Activated naive CD4-positive, alpha-beta T cell treated with anti-CD3 and anti-CD28 coated beads, Interleukin-2, amount 50 U/mL, for 72 hours (primary cell): ENCODE results near the gene CACTIN. TPM values are rescaled to one million over a fixed set of nuclear protein-coding genes. Genes with fewer than 3 reads are reported as not detected.
"Not testable (repeated sequence)": the region's sequence is repeated elsewhere in the genome, so short reads cannot be mapped to it uniquely, and the experiment has no call there.

ENCODE experiments used
- ATAC-seq, 2 donors: fragments of 150-1000 bp; cut with Tn5 transposase; 2 replicates each; pipeline ENCODE4 v1.10.0; 2021; ENCODE audit warnings: mild to moderate bottlenecking in 2 of 2, moderate library complexity in 2 of 2
- DNase-seq, 2 donors: peaks; one replicate each; pipeline ENCODE4 v3.0.0; 2021 to 2022; ENCODE audit warnings: low spot score in 2 of 2
- H3K27ac Mint-ChIP-seq, 2 donors: one replicate each; pipeline ENCODE4 v1.8.0; 2022; ENCODE audit warnings: mild to moderate bottlenecking in 2 of 2, mixed read lengths in 2 of 2
- H3K36me3 Mint-ChIP-seq, 2 donors: one replicate each; pipeline ENCODE4 v1.8.0; 2022; ENCODE audit warnings: mixed read lengths in 2 of 2
- H3K9me3 Mint-ChIP-seq, 2 donors: one replicate each; pipeline ENCODE4 v1.8.0; 2022; ENCODE audit warnings: mixed read lengths in 2 of 2
- total RNA-seq, 2 donors: library from RNA; stranded (reverse); gene quantifications; one replicate each; pipeline ENCODE4 v1.2.3, GENCODE V29; 2022

Gene CACTIN
- total RNA-seq, 2 donors from 2014 or later: 26.0 to 34.2 TPM

- DNase-seq (no peak), ATAC-seq (no peak)
- Mint-ChIP-seq H3K36me3 (no peaks in the 10 kb centered on the region), H3K27ac (peak overlapping the region in 1 of 2 donors; percentile 68), H3K9me3 (no peaks in the 10 kb centered on the region)
These were observed 12.9 kb upstream of the CACTIN start for GRCh38 chr19:3639479-3639878.

GRCh38 chr19:3638208-3639193, 11.9 kb upstream of the CACTIN start:
- DNase-seq (no peak), ATAC-seq (no peak)
- H3K9me3 Mint-ChIP-seq: no peaks in the 10 kb centered on the region
- H3K27ac Mint-ChIP-seq: peak overlapping the region in 1 of 2 donors; percentile 53
- no peaks in the 10 kb centered on the region for H3K36me3 Mint-ChIP-seq

- Mint-ChIP-seq H3K36me3 (no peaks in the 10 kb centered on the region), H3K27ac (no peak overlapping the region), H3K9me3 (no peaks in the 10 kb centered on the region)
- DNase-seq (no peak), ATAC-seq (no peak)
These were observed 11.0 kb upstream of the CACTIN start for GRCh38 chr19:3637621-3638020.

GRCh38 chr19:3636962-3637361, 10.4 kb upstream of the CACTIN start:
- Mint-ChIP-seq H3K27ac (no peak overlapping the region), H3K9me3 (no peaks in the 10 kb centered on the region), H3K36me3 (no peaks in the 10 kb centered on the region)
- DNase-seq: no peak
- ATAC-seq: no peak

GRCh38 chr19:3636506-3636905, 9.9 kb upstream of the CACTIN start:
- no peak for DNase-seq
- Mint-ChIP-seq H3K36me3 (no peaks in the 10 kb centered on the region), H3K27ac (no peak overlapping the region), H3K9me3 (no peaks in the 10 kb centered on the region)
- ATAC-seq: no peak

GRCh38 chr19:3634496-3635045, 8.0 kb upstream of the CACTIN start:
- no peaks in the 10 kb centered on the region for H3K9me3 Mint-ChIP-seq
- DNase-seq: no peak
- H3K36me3 Mint-ChIP-seq: no peaks in the 10 kb centered on the region
- H3K27ac Mint-ChIP-seq: peak overlapping the region; percentile 10 to 89
- no peak for ATAC-seq

- H3K9me3 Mint-ChIP-seq: no peaks in the 10 kb centered on the region
- DNase-seq (no peak), ATAC-seq (no peak)
- H3K27ac Mint-ChIP-seq: no peak overlapping the region
- H3K36me3 Mint-ChIP-seq: no peaks in the 10 kb centered on the region
These were observed 7.0 kb upstream of the CACTIN start for GRCh38 chr19:3633559-3633988.

- Mint-ChIP-seq H3K9me3 (no peaks in the 10 kb centered on the region), H3K36me3 (no peaks in the 10 kb centered on the region), H3K27ac (peak overlapping the region; percentile 27 to 36)
- no peak for ATAC-seq
- DNase-seq: no peak
These were observed 6.4 kb upstream of the CACTIN start for GRCh38 chr19:3632739-3633558.

GRCh38 chr19:3632098-3632497, 5.5 kb upstream of the CACTIN start:
- Mint-ChIP-seq H3K9me3 (no peaks in the 10 kb centered on the region), H3K36me3 (no peaks in the 10 kb centered on the region), H3K27ac (peak overlapping the region in 1 of 2 donors; percentile 27)
- DNase-seq (no peak), ATAC-seq (no peak)

GRCh38 chr19:3631053-3631861, 4.7 kb upstream of the CACTIN start:
- Mint-ChIP-seq H3K9me3 (no peaks in the 10 kb centered on the region), H3K27ac (no peak overlapping the region), H3K36me3 (peaks cover 5 to 6% of the 10 kb centered on the region in 2 donors)
- no peak for ATAC-seq
- no peak for DNase-seq

- ATAC-seq, DNase-seq, H3K27ac Mint-ChIP-seq, H3K9me3 Mint-ChIP-seq: not testable (repeated sequence)
- peaks cover 11% of the 10 kb centered on the region in 2 donors for H3K36me3 Mint-ChIP-seq
These were observed 2.2 kb upstream of the CACTIN start for GRCh38 chr19:3628766-3629165.

GRCh38 chr19:3627351-3627723, 747 bp upstream of the CACTIN start:
- DNase-seq (no peak), ATAC-seq (no peak)
- peak overlapping the region in 1 of 2 donors; percentile 97 for H3K27ac Mint-ChIP-seq
- no peaks in the 10 kb centered on the region for H3K9me3 Mint-ChIP-seq
- H3K36me3 Mint-ChIP-seq: peaks cover 11% of the 10 kb centered on the region in 2 donors

- no peak for DNase-seq
- ATAC-seq: peak; percentile 3 to 8
- no peaks in the 10 kb centered on the region for H3K9me3 Mint-ChIP-seq
- H3K27ac Mint-ChIP-seq: peak overlapping the region; percentile 93 to 97
- H3K36me3 Mint-ChIP-seq: peaks cover 11% of the 10 kb centered on the region in 2 donors
These were observed 556 bp downstream of the CACTIN start for GRCh38 chr19:3625996-3626472.

GRCh38 chr19:3623716-3624115, 2.9 kb downstream of the CACTIN start:
- peaks cover 11% of the 10 kb centered on the region in 2 donors for H3K36me3 Mint-ChIP-seq

GRCh38 chr19:3622224-3622623, 4.4 kb downstream of the CACTIN start:
- no peak for ATAC-seq

More at GRCh38 chr19:3623716-3624115, 2.9 kb downstream of the CACTIN start:
- DNase-seq: no peak
- no peak overlapping the region for H3K27ac Mint-ChIP-seq
- ATAC-seq: no peak
- no peaks in the 10 kb centered on the region for H3K9me3 Mint-ChIP-seq

GRCh38 chr19:3621689-3622088, 4.9 kb downstream of the CACTIN start:
- H3K27ac Mint-ChIP-seq: no peak overlapping the region
- peaks cover 10% of the 10 kb centered on the region in 2 donors for H3K36me3 Mint-ChIP-seq
- ATAC-seq: no peak
- DNase-seq: no peak
- H3K9me3 Mint-ChIP-seq: no peaks in the 10 kb centered on the region

More at GRCh38 chr19:3622224-3622623, 4.4 kb downstream of the CACTIN start:
- Mint-ChIP-seq H3K27ac (peak overlapping the region in 1 of 2 donors; percentile 96), H3K9me3 (no peaks in the 10 kb centered on the region), H3K36me3 (peaks cover 11% of the 10 kb centered on the region in 2 donors)
- no peak for DNase-seq
